Fibroblast of villous mesenchyme (primary cell): ENCODE data around the gene CELF2. TPM values are rescaled to one million over a fixed set of nuclear protein-coding genes. Genes with fewer than 3 reads are reported as not detected.
"Not testable (repeated sequence)": the region's sequence is repeated elsewhere in the genome, so short reads cannot be mapped to it uniquely, and the experiment has no call there.

Experiments
- DNase-seq: peaks from one replicate; pipeline ENCODE4 v3.0.0-alpha.2; 2010; ENCODE audit warnings: low read depth
- H3K4me3 ChIP-seq: 2 replicates; pipeline ENCODE4 v1.5.1; 2011; ENCODE audit warnings: low read depth, mild to moderate bottlenecking, low read length
- total RNA-seq: library from RNA; depleted of rRNA; stranded (reverse); fragments of >200 nt; gene quantifications from 2 replicates; pipeline ENCODE4 v1.2.3, GENCODE V29; 2012
- TF ChIP-seq, protein P1 (sequence below): IDR thresholded peaks from 2 replicates; pipeline ENCODE4 v1.5.1; 2012; ENCODE audit warnings: low read depth, mild to moderate bottlenecking, low read length; ENCODE audit not compliant: insufficient read depth

Gene CELF2
- total RNA-seq, 1 donor, result 2.2 TPM

DNA sequence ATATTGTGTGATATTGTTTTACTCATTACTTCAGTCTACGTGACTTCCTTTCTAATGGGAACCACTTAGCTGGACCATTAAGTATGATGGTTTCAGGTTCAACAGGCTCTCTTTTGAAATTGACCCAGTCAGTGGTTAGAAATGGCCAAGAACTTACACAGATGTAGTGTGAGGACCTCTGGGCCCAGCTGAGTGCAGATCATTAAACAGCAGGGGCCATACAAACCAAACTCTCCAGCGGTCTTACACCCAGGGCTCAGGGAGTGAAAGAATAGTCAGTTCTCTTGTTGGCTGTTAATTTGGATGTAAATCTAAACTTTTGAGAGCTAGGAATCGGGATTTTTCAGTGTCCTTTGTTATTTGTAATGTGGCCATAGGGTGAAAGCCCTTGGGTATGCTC, 107.3 kb downstream of the CELF2 start:
- no peak overlapping the region for H3K4me3 ChIP-seq
- DNase-seq, result no peak
- TF ChIP-seq, protein P1, sequence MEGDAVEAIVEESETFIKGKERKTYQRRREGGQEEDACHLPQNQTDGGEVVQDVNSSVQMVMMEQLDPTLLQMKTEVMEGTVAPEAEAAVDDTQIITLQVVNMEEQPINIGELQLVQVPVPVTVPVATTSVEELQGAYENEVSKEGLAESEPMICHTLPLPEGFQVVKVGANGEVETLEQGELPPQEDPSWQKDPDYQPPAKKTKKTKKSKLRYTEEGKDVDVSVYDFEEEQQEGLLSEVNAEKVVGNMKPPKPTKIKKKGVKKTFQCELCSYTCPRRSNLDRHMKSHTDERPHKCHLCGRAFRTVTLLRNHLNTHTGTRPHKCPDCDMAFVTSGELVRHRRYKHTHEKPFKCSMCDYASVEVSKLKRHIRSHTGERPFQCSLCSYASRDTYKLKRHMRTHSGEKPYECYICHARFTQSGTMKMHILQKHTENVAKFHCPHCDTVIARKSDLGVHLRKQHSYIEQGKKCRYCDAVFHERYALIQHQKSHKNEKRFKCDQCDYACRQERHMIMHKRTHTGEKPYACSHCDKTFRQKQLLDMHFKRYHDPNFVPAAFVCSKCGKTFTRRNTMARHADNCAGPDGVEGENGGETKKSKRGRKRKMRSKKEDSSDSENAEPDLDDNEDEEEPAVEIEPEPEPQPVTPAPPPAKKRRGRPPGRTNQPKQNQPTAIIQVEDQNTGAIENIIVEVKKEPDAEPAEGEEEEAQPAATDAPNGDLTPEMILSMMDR, result no peak

DNA sequence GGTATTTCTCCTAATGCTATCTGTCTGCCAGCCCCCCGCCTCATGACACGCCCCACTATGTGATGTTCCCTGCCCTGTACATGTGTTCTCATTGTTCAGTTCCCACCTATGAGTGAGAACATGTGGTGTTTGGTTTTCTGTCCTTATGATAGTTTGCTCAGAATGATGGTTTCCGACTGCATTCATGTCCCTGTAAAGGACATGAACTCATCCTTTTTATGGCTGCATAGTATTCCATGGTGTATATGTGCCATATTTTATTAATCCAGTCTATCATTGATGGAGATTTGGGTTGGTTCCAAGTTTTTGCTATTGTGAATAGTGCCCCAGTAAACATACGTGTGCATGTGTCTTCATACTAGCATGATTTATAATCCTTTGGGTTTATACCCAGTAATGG, 109.3 kb downstream of the CELF2 start:
- DNase-seq, H3K4me3 ChIP-seq: not testable (repeated sequence)

DNA sequence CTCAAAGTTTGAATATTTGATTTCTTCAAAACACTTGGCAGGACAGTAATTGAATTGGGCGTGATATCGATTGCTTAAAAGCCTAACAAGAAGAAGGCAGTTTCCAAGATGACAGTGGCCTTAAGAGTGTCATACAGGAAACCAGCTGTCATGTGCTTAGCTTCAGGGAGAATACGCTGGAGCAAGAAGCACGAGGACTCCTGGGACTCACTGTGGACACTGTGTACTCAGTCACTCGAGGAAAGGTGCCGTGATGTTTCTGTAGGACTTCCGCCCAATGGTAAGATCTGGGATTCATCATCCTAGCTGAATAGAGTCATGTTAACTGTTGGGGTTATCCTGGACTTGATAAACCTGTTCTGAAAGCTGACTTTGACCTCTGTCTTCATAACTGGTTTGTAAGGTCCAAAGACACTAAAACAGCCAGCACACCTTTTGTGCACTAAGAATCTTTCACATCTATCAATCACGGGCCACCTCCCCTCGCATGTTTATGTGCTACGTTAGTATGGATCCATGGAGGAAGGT, 113.5 kb downstream of the CELF2 start:
- H3K4me3 ChIP-seq, result no peak overlapping the region
- TF ChIP-seq, protein P1, result no peak
- DNase-seq, result no peak

DNA sequence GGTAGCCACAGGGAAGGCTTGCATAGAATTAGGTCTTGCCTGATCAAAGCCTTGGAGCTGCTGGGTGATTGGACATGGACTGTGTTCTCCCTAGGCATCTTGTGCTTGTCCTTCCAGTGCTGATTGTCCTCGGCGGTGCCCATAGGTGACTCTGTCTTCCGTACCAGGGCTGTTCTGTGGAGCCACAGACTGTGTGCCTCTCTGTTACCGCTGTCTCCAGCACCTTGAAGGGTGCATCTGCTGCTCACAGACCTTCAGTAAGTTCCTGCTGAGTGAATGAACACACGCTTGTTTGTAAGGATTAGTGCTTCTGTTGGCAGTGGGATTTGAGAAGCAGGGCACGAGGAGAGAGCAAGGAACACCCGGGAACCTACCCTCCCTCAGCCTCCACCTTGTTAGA, 116.7 kb downstream of the CELF2 start:
- TF ChIP-seq, protein P1, result no peak
- no peak for DNase-seq

DNA sequence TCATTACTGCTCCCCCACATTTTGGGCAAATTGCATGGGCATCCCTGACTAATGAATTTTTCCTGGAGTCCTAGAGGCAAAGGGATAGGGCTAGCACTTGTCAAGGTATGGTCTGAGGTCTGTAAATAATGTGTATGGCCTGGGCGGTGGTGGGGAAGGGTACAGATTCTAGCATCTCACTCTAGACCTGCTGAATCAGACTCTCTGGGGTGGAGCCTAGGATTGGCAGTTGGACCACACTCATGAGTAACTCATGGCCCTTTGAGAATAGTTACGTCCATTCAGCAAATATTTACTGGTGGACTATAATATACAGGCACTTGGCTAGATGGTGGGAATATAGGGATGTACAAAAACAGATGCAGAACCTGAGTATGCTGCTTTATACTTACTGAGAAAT, 118.0 kb downstream of the CELF2 start:
- TF ChIP-seq, protein P1, result no peak
- DNase-seq, result no peak
- H3K4me3 ChIP-seq, result no peak overlapping the region

More for the DNA sequence above, 116.7 kb downstream of the CELF2 start:
- H3K4me3 ChIP-seq, result no peak overlapping the region

DNA sequence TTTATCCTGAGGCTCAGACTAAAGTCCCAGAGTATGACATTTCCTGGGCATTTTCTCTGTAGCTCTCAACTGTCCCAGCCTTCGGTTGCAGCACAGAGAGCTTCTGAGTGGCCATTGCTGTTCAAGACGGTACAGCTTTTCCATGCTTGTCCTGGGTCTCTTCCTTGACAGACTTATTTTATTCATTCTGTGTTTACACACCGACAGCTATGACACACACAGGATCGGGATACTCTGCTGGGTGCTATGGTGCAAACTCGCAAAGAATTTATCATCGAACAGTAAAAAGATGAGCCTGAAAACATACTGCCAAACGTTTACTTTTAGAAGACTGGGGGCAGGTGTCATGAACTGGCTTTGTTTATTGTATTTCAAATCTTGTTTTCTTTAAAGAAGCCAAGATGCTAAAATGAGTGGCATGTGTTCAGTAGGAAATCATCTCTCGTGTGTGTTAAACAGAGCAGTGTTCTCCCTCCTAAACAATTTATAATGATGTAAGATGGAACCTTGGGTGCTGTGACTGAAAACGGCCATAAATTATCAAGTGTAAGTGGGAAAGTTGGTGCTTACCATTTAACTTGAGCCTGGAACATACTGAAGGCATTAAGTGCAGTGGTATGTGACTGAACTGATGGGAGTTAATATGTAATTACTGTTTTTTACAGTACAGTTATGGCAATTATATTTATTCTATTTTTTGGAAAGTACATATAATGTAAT, 120.8 kb downstream of the CELF2 start:
- no peak for DNase-seq
- TF ChIP-seq, protein P1, result no peak
- no peak overlapping the region for H3K4me3 ChIP-seq

DNA sequence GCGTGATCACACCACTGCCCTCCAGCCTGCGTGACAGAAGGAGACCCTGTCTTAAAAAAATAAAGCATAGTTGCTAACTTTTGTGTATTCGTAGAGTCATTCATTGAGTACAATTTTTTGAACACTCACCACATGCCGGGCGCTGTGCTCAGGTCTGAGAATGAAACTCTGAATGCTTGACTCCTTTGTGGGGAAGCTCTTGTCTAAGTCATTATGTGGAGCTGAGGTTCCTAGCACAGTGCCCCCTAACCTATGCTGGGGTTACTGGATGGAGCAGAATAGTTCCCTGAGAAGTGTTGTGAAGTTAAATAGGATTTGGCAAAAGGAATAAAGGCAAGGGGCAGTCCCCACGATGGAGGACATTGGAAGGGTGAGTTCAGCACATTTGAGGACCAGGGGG, 123.3 kb downstream of the CELF2 start:
- no peak for DNase-seq
- TF ChIP-seq, protein P1, result no peak

More for the DNA sequence above, 123.3 kb downstream of the CELF2 start:
- no peak overlapping the region for H3K4me3 ChIP-seq
